DMS153 (cell line): ENCODE data around the gene ZC3H4.
A peak's percentile ranks its signal among the peaks of the same experiment; 100 is the strongest.

Experiments
- DNase-seq: peaks from one replicate; lab custom pipeline; 2025; lab: John Stamatoyannopoulos, UW

ZC3H4 gene

DNA sequence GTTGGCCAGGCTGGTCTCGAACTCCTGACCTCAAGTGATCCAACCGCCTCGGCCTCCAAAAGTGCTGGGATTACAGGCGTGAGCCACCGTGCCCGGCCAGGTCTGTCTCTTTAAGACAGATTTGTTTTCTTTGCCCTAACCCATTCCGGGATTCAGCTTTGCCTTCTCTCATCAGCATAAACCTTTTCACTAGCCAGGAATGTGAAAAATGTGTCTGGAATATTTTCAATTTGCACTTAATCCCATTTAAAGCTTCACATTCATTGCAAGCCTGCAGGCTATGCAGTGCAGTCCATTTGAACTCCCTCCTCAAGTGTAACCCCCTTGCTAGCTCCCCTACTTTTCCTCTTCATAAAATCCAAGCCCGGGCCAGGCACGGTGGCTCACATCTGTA is 64.3 kb downstream of the ZC3H4 start:
- no peak for DNase-seq

DNA sequence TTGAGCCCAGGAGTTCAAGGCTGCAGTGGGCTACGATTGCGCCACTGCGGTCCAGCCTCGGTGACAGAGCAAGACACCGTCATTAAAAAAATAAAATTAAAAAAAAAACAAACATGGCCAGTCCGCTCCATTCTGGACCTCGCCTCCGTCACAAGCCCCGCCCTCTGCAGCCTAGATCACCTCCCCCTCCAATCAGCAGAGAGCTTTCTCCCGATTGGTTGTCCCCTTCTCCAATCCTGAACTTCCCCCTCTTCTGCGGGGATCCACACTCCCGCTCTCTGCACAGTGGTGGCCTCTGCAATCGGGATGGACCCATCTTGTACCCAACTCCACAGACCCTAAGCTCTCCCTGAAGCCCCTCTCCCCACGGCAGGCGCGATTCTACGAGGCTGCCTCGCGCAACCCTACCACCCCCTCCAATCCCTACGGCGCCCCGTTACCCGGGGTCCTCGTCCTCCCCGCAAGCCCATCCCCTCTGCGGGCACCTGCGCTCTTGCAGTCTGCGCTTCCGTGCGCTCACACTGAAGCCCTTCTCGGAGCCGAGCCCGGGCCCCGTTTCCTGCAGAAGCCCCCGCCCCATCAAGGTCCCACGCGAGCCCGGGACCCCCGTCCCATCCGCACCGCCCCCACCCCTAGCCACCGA is 65.7 kb downstream of the ZC3H4 start:
- DNase-seq = peak; percentile 66

DNA sequence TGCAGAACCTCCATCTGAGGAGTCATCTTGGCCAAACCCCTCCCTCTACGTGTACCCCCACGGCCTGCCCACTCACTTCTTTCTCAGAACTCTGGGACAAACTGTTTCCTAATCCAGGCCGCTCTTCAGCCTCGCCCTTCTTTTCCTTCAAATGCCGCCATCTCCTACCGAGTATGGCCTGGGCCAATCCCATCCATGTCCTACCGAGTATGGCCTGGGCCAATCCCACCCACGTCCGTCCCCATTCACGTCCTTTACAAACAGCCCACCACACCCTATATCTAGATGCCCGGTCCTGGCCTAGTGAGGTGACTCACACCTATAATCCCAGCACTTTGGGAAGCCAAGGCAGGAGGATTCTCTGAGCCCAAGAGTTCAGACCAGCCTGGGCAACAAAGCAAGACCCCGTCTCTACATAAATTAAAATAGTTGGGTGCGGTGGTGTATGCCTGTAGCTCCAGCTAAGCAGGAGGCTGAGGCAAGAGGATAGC is 66.3 kb downstream of the ZC3H4 start:
- DNase-seq = no peak

DNA sequence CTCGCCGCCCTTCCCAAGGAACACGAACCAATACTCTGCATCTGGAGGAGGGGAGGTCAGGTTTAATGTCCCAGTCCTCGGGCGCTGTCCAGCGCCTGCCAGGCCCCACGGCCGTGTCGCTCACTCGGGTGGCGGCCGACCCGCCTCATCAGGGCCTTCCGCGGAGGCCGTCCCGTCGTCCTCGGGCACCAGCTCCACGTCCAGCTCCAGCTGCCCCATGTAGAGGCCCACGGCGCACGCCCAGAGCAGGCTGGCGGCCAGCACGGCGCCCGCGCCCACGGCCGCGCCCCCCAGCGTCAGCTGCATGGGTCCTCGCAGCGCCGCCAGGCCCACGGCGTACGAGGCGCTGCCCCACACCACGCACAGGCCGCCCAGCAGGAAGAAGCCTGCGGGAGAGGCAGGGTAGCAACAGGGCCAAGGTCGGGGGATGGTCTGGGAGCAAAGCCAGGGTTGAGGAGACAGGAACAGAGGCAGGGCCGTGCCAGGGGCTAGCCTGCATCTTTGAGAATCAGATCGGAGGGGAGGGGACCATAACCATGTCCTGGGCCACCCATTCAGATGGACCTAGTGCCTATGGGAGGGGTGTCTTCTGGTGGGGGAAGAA is 67.6 kb downstream of the ZC3H4 start:
- DNase-seq = no peak

DNA sequence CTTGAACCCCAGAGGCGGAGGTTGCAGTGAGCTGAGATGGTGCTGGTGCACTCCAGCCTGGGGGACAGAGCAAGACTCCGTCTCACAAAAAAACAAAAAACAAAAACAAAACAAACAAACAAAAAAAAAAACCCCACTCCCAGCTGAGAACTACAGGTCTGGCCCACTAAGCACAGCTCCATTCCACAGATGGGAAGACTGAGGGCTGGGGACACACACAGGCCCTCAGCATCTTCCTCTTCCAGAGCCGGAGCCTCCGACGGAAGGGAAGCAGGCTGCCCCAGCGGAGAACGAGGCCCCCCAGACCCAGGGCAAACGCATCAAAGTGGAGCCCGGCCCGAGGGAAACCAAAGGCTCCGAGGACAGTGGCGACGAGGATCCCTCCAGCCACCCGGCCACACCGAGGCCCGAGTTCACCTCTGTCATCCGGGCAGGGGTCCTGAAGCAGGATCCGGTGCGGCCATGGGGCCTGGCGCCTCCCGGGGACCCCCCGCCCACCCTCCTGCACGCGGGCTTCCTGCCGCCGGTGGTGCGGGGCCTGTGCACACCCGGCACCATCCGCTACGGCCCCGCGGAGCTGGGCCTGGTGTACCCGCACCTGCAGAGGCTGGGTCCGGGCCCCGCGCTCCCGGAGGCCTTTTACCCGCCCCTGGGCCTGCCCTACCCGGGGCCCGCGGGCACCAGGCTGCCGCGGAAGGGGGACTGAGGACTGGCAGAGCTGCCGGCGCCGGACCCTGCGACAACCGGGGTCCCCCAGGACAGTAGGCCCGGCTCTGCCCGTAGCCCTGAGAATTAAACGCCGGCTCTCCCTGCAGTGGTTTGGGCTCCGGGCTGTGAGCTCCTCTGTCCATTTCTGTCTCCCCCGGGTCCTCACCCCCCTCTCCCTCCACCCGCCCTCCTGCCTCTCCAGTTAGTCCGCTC is 68.4 kb downstream of the ZC3H4 start:
- no peak for DNase-seq

DNA sequence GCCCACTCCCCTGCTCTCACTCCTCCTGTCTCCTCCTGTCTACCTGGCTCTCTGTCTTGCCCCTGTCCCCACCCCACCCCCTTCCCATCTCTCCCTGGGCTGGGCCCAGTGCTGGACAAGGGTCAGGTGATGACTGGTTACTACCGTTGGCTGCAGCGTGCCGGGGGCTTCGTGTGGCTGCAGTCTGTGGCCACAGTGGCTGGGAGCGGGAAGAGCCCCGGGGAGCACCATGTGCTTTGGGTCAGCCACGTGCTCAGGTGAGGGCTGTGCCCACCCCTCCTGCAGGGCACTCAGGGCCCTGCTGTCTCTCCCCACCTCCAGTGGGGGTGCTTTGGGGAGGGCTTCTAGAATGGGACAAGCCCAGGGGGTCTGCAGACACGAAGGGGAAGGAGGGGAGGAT is 72.7 kb downstream of the ZC3H4 start:
- DNase-seq = no peak

DNA sequence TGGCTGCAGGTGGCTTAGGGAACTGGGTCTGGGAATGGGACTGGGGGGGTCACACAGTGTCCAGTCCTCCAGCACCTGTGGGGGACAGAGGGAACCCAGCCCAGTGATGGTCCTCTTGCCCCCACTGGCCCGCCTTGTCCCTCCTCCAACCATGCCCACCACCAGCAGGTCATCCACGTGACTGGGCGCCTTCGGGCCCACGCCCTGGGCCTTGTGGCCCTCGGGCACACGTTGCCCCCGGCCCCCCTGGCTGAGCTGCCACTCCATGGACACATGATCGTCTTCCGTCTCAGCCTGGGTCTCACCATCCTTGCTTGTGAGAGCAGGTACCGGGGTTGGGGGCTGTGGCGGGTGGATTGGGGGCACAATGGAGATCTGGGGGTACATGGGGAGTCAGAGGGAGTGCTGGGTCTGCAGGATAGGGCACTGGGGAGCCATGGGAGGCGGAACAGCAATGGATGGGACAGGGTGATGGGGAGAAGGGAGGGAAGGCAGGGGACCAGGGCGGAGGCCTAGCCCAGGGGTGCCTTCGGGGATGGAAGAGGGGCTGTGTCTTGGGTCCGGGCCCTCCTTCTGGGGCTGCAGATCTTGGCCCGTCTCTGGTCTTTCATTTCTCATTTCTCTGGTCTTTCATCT is 74.2 kb downstream of the ZC3H4 start:
- no peak for DNase-seq

DNA sequence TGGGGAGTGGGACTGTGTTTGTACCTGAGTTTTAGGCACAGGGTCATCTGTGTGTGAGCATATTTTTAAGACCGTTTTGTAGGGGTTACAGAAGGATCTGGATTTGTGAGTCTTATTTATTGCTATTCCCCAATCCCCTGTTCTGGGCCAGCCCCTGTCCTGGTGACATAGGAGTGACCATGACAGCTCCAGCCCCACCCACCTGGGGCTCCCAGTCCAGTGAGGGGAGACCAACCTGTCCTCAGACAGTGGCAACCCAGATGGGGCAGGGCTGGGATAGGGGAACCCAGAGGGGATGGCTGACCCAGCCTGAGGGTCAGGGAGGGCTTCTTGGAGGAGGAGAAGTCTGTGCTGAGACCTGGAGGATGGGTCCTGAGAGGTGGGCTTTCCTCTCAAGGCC is 75.8 kb downstream of the ZC3H4 start:
- DNase-seq = no peak

DNA sequence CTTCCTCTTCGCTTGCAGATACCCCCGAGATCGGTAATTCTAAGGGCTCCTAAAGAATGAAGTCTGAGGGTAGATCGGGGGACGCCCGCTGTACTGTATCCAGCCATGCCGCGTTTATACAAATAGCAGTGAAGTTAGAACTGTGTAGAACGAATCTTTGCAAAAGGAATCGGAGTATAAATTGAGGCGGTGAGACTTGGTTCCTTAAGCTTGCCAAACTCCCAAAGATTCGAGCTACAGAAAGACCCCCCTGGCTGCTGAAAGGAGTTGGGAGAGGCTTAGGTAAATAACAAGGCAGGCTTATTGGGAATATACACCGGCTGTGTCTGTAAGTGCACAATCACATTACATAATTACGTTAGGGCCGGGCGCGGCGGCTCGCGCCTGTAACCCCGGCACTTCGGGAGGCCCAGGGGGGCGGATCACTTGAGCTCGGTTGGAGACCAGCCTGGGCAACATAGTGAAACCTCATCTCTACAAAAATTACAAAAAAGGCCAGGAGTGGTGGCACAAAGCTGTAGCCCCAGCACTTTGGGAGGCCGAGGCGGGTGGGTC is 77.4 kb downstream of the ZC3H4 start:
- DNase-seq = peak; percentile 8

DNA sequence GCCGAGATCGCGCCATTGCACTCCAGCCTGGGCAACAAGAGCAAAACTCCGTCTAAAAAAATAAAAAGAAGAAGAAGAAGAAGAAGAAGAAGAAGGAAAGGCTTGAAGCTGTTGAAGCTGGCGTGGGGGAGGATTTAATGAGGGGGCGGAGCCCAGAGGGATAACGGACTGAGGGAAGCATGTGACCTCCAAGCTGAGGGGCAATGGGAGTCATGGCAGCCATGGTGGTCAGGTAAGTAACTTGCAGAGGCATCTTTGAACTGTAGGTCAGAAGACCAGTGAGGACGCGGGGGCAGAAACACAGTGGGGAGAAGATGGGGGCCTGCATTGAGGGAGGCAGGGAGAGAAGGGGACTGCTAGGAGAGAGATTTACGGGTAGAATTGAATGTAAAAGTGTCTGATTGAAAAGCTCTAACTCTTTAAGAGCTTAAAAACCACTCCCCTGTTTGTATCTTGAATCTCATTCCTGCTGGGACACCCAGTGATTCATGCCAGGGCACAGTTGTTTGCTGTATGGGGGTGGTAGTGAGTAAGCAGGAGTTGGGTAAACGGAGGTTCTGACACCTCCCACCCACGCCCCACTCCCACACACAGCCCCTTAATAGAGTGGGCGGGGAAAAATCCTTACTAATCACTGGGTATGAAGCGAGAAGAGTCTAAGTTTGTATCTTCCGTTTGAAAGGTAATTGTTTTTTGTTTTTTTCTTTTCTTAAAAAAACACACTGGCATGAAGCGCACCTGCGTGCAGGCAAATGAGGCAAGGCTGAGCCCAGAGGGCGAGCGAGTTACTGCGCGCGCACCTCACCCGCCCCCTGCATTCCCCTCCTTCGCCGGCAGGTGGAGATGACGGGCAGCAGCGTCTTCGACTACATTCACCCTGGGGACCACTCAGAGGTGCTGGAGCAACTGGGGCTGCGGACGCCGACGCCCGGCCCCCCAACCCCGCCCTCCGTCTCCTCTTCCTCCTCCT is 78.2 kb downstream of the ZC3H4 start:
- peak; percentile 62 for DNase-seq

DNA sequence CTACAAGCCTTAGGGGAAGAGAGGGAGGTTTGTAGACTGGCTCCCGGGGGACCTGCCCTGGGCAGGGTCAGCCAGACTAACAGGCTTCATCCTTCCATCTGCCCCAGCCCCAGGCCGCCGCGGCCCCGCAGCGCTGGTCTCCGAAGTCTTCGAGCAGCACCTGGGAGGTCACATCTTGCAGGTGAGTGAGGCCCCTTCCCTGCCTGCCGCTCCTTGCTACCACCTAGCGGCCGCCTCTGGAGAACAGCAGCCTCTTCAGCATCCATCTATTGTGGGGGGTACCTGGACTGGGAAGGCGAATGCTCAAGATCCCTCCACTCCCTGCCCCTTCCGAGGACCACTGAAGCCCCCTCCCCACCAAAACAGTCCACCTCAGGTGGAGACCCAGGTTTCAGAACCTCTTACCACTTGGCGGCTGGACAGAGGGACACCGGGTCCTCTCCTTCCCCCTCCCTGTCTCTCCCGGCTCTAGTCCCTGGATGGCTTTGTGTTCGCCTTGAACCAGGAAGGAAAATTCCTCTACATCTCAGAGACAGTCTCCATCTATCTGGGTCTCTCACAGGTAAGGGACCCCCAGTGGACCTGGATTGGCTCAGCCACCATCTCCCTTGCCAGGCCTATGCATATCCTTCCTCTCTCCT is 81.3 kb downstream of the ZC3H4 start:
- peak; percentile 29 for DNase-seq

DNA sequence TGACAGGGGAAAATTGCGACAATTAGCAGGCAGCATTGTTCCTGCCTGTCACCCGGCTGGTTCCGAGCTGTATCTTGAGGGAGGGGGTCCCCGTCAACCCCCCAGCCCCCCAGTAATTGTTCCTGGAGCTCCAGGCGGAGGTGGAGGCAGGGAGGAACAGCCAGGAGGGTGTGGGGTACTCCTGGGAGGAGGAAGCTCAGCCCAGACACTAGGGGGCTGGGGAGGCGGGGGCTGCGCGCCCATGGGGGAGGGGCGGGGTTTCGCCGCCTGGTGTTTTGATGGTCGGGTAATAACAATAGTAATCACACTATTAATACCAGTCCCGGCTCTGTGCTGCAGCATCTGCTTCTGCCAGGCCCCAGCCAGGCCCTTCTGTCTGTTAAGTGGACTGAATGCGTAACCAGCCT is 85.4 kb downstream of the ZC3H4 start:
- DNase-seq = no peak

DNA sequence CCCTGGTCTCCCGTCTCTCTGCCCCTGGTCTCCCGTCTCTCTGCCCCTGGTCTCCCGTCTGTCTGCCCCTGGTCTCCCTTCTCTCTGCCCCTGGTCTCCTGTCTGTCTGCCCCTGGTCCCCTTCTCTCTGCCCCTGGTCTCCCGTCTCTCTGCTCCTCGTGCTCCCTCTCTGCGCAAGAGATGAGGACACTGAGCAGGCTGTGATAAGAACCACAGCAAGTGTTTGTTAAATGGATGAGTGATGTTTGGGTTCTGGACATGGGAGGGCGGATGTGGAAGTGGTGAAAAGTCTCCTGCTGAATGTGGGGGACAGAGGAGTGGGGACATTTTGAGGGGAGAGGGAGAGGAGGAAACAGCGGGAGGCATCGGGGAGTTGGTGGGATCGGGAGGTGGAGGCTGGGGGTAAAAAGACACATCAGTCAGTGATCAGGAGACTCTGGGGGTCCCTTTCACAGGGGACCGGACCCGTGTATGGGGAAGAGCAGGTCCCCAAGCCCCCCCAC is 85.9 kb downstream of the ZC3H4 start:
- DNase-seq = no peak

DNA sequence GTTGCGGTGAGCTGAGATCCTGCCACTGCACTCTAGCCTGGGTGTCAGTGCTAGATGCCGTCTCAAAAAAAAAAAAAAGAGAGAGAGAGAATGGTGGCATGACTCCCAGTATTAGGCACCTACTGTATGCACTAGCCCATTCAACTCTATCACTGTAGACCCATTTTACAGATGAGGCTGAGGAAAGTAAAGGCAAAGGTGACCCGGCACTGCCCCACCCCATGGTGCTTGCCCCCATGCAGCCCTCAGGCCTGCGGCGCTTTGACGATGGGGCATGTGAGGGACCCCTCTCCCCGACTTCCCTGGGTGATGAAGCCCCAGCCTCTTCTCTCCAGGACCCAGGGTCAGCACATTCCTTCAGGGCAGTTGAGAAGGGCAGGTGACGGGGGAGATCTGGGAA is 86.7 kb downstream of the ZC3H4 start:
- no peak for DNase-seq

DNA sequence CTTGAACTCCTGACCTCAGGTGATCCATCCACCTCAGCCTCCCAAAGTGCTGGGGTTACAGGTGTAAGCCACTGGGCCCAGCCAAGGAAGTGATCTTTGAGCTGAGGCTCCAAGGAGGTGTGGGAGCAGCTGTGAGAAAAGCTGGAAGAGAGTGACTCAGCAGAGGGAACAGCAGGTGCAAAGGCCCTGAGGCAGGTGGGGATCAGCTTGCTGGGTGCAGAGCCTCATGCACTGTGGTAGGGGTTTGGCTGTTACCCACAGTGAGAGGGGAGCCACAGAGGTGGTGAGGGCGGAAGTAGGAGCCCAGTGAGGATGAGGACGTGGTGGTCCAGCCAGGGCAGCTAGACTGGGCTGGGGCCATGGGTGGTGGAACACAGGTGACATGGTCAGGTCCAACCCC is 87.4 kb downstream of the ZC3H4 start:
- no peak for DNase-seq

DNA sequence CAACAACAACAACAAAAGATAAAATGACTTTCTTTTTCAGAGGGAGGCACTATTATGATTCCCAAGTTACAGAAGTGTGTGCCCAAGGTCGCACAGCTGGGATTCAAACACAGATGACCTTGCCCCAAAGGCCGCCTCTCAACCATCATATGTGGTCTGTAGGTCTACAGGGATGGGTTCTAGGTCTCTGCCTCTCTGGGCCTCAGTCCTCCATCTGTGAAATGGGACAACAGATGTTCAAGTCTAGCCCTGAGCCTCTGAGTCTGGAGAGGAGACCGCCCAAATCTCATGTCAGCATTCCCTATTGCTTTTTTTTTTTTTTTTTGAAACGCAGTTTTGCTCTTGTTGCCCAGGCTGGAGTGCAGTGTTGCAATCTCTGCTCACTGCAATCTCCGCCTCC is 89.1 kb downstream of the ZC3H4 start:
- no peak for DNase-seq

DNA sequence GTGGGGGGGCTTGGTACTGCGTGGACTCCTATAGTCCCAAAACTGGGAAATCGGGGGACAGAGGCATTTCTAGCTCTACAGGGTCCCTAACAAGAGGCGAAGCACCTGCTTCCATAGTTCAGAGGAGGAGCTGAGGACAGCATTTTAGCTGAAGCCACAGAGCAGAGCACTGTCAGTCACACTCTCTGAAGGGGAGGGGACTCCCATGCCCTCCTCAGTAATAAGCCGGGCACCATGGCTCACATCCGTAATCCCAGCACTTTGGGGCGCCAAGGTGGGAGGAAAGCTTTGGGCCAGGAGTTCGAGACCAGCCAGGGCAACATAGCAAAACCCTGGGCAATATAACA is 90.2 kb downstream of the ZC3H4 start:
- DNase-seq = no peak

DNA sequence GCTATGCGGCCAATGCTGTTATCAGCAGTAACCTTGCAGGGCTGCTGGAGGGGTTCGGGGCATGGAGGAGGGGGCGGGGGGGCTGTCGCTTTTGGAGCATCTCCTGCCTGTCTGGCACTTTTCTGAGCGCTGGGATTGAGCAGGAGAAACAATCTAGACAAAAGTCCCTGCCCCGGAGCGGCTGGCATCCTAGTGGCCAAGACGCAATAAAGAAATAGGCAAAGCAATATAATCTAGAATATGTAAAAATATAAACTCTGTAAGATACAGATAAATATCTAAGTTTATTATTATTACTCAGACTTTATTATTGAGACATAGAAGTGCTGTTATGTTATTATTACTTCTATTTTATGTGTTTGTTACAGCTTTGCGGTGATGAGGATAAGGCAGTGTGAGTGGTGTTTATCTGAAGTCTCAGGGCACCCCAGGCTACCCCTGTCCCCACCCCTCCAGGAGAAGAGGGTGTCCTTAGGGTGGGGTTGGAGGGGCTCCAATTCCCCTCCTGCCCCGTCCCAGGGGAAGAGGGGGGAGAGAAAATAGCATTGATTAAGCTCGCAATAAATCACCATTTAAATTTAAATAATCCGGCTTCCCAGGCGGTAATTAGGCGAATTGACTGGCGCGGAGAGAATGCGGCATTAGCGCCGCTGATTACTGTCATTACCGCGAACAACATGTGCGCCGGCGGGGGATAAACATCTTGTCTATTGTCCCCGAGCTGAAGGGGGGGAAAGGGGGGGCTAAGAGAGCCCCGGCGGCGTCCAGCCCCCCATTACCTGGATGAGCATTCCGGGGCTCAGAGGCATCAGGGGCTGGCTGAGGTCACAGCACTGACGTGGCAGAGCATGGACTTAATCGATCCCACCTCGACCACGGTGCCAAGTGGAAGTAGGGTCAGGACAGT is 90.8 kb downstream of the ZC3H4 start:
- DNase-seq = no peak

DNA sequence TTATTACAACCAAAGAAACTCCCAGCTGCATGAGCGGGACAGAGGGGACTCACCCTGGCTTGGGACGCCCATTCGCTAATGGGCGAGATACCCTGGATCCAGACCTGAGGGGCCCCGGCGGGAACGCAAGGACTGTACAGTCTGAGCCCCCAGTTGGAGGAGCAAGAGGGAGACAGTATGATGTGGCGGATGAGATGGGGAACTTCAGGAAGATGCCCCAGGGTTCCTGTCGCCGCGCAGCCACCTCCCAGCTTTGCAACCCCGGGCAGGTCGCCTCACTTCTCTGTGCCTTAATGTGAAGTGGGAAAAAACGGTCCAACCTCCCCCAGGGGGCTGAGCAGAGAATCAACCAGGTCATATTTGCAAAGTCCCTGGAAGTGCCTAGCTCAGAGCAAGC is 91.4 kb downstream of the ZC3H4 start:
- no peak for DNase-seq
